SH-SY5Y (cell line): ENCODE data around the gene PDE1C.

Source experiments
- GATA2 ChIP-seq: IDR thresholded peaks from 2 replicates; pipeline ENCODE4 v1.6.1; 2011; ENCODE audit warnings: mild to moderate bottlenecking, low read depth, low read length
- GATA3 ChIP-seq: IDR thresholded peaks from 2 replicates; pipeline ENCODE4 v1.6.1; 2011; ENCODE audit warnings: low read depth, mild to moderate bottlenecking, low read length, moderate library complexity

GRCh38 chr7:31851119-31851518 is 219.1 kb downstream of the PDE1C start:
- TF ChIP-seq GATA2 (no peak), GATA3 (no peak)
